ENCODE measurements around the gene CYB5B.
"Not testable (repeated sequence)": the region's sequence is repeated elsewhere in the genome, so short reads cannot be mapped to it uniquely, and the experiment has no call there.

The CYB5B gene

GRCh38 chr16:69407702-69408323 lies 16.6 kb upstream of the CYB5B start:
- FAIRE-seq (no peak), DNase-seq (ENCODE audit: extremely low spot score, insufficient read length, low read depth) (no peak)

- FAIRE-seq (no peak), DNase-seq (ENCODE audit: extremely low spot score, insufficient read length, low read depth) (no peak)
Measured at GRCh38 chr16:69408475-69408874, 15.9 kb upstream of the CYB5B start.

GRCh38 chr16:69410219-69410990 lies 14.0 kb upstream of the CYB5B start:
- no peak for DNase-seq (ENCODE audit: extremely low spot score, insufficient read length, low read depth)
- FAIRE-seq, result no peak

- FAIRE-seq (no peak), DNase-seq (ENCODE audit: extremely low spot score, insufficient read length, low read depth) (no peak)
Measured at GRCh38 chr16:69411064-69411985, 13.1 kb upstream of the CYB5B start.

GRCh38 chr16:69412287-69412686 lies 12.1 kb upstream of the CYB5B start:
- DNase-seq (ENCODE audit: extremely low spot score, insufficient read length, low read depth) (no peak), FAIRE-seq (no peak)

- FAIRE-seq (no peak), DNase-seq (ENCODE audit: extremely low spot score, insufficient read length, low read depth) (no peak)
Measured at GRCh38 chr16:69413045-69413664, 11.3 kb upstream of the CYB5B start.

- FAIRE-seq, result no peak
Measured at GRCh38 chr16:69417520-69418199, 6.8 kb upstream of the CYB5B start.

GRCh38 chr16:69419956-69420355 lies 4.5 kb upstream of the CYB5B start:
- FAIRE-seq, result no peak
- DNase-seq (ENCODE audit: extremely low spot score, insufficient read length, low read depth), result no peak

More at GRCh38 chr16:69417520-69418199, 6.8 kb upstream of the CYB5B start:
- no peak for DNase-seq (ENCODE audit: extremely low spot score, insufficient read length, low read depth)

GRCh38 chr16:69423189-69423588 lies 1.2 kb upstream of the CYB5B start:
- FAIRE-seq (no peak), DNase-seq (ENCODE audit: extremely low spot score, insufficient read length, low read depth) (no peak)

- no peak for DNase-seq (ENCODE audit: extremely low spot score, insufficient read length, low read depth)
- FAIRE-seq, result peak; percentile 62
Measured at GRCh38 chr16:69424935-69425784, 741 bp downstream of the CYB5B start.

GRCh38 chr16:69428652-69429051 lies 4.2 kb downstream of the CYB5B start:
- FAIRE-seq, result no peak
- no peak for DNase-seq (ENCODE audit: extremely low spot score, insufficient read length, low read depth)

- FAIRE-seq, result not testable (repeated sequence)
Measured at GRCh38 chr16:69429058-69429640, 4.7 kb downstream of the CYB5B start.

GRCh38 chr16:69431948-69432468 lies 7.6 kb downstream of the CYB5B start:
- DNase-seq (ENCODE audit: extremely low spot score, insufficient read length, low read depth) (no peak), FAIRE-seq (no peak)

More at GRCh38 chr16:69429058-69429640, 4.7 kb downstream of the CYB5B start:
- not testable (repeated sequence) for DNase-seq (ENCODE audit: extremely low spot score, insufficient read length, low read depth)

- DNase-seq (ENCODE audit: extremely low spot score, insufficient read length, low read depth), result no peak
- FAIRE-seq, result no peak
Measured at GRCh38 chr16:69434066-69434465, 9.6 kb downstream of the CYB5B start.

- FAIRE-seq, result no peak
- DNase-seq (ENCODE audit: extremely low spot score, insufficient read length, low read depth), result no peak
Measured at GRCh38 chr16:69435977-69436820, 11.8 kb downstream of the CYB5B start.

- peak; percentile 12 for FAIRE-seq
- no peak for DNase-seq (ENCODE audit: extremely low spot score, insufficient read length, low read depth)
Measured at GRCh38 chr16:69436896-69437295, 12.5 kb downstream of the CYB5B start.

- FAIRE-seq (peak; percentile 81), DNase-seq (ENCODE audit: extremely low spot score, insufficient read length, low read depth) (no peak)
Measured at GRCh38 chr16:69438465-69438864, 14.0 kb downstream of the CYB5B start.
